SK-N-SH treated with all-trans-retinoic acid at 6 μM for 48 hours (cell line): ENCODE data around the gene ZEB1.

Experiments
- ARNTL ChIP-seq: fragments of 450-650 bp; formaldehyde crosslinking; IDR thresholded peaks from 2 replicates; pipeline ENCODE4 v1.5.0; 2020; ENCODE audit warnings: low read depth, mild to moderate bottlenecking, moderate library complexity, borderline replicate concordance
- CREB5 ChIP-seq: fragments of 250-450 bp; sonication (Bioruptor Pico); IDR thresholded peaks from 2 replicates; pipeline ENCODE4 v1.5.1; 2020; ENCODE audit warnings: low read depth, mild to moderate bottlenecking, moderate library complexity
- ESRRG ChIP-seq: fragments of 250-450 bp; sonication (Bioruptor Pico); IDR thresholded peaks from 2 replicates; pipeline ENCODE4 v1.6.1; 2021; ENCODE audit warnings: mild to moderate bottlenecking
- GLIS3 ChIP-seq: fragments of 250-450 bp; sonication (Bioruptor Pico); IDR thresholded peaks from 2 replicates; pipeline ENCODE4 v1.5.0; 2020; ENCODE audit warnings: mild to moderate bottlenecking, moderate library complexity
- OSR1 ChIP-seq: fragments of 250-450 bp; sonication (Bioruptor Pico); IDR thresholded peaks from 2 replicates; pipeline ENCODE4 v1.8.0; 2022; ENCODE audit warnings: moderate library complexity, mild to moderate bottlenecking, inconsistent platforms
- PPARA ChIP-seq: fragments of 250-450 bp; sonication (Bioruptor Pico); IDR thresholded peaks from 2 replicates; pipeline ENCODE4 v1.5.0; 2020; ENCODE audit warnings: mild to moderate bottlenecking, borderline replicate concordance
- TSHZ2 ChIP-seq: fragments of 250-450 bp; sonication (Bioruptor Pico); IDR thresholded peaks from 2 replicates; pipeline ENCODE4 v1.5.0; 2020; ENCODE audit warnings: mild to moderate bottlenecking, moderate library complexity
- ZC3H10 ChIP-seq: fragments of 250-450 bp; sonication (Bioruptor Pico); IDR thresholded peaks from 2 replicates; pipeline ENCODE4 v1.5.1; 2021; ENCODE audit warnings: mild to moderate bottlenecking, moderate library complexity
- ZFP3 ChIP-seq: fragments of 250-450 bp; sonication (Bioruptor Pico); IDR thresholded peaks from 2 replicates; pipeline ENCODE4 v1.5.0; 2020; ENCODE audit warnings: mild to moderate bottlenecking, moderate library complexity
- ZFP30 ChIP-seq: fragments of 450-650 bp; formaldehyde crosslinking; IDR thresholded peaks from 2 replicates; pipeline ENCODE4 v1.5.0; 2022; ENCODE audit warnings: mild to moderate bottlenecking, moderate library complexity
- ZNF8 ChIP-seq: fragments of 450-650 bp; formaldehyde crosslinking; IDR thresholded peaks from 2 replicates; pipeline ENCODE4 v1.5.0; 2020; ENCODE audit warnings: mild to moderate bottlenecking, moderate library complexity
- TF ChIP-seq, protein P1 (sequence below): fragments of 250-450 bp; sonication (Bioruptor Pico); IDR thresholded peaks from 2 replicates; pipeline ENCODE4 v1.8.0; 2020; ENCODE audit warnings: mild to moderate bottlenecking, moderate library complexity, borderline replicate concordance
- TF ChIP-seq, protein P2 (sequence below): fragments of 250-450 bp; sonication (Bioruptor Pico); IDR thresholded peaks from 2 replicates; pipeline ENCODE4 v1.8.0; 2021; ENCODE audit warnings: low read depth, mild to moderate bottlenecking, moderate library complexity, borderline replicate concordance

- TF ChIP-seq ESRRG (CRISPR knock-in tag) (no peak), ARNTL (CRISPR knock-in tag) (no peak), CREB5 (CRISPR knock-in tag) (no peak), ZC3H10 (CRISPR knock-in tag) (no peak), ZNF8 (CRISPR knock-in tag) (no peak), ZFP30 (CRISPR knock-in tag) (no peak), GLIS3 (CRISPR knock-in tag) (no peak), PPARA (no peak), TSHZ2 (CRISPR knock-in tag) (no peak), OSR1 (CRISPR knock-in tag) (no peak), ZFP3 (no peak)
- TF ChIP-seq, protein P1, sequence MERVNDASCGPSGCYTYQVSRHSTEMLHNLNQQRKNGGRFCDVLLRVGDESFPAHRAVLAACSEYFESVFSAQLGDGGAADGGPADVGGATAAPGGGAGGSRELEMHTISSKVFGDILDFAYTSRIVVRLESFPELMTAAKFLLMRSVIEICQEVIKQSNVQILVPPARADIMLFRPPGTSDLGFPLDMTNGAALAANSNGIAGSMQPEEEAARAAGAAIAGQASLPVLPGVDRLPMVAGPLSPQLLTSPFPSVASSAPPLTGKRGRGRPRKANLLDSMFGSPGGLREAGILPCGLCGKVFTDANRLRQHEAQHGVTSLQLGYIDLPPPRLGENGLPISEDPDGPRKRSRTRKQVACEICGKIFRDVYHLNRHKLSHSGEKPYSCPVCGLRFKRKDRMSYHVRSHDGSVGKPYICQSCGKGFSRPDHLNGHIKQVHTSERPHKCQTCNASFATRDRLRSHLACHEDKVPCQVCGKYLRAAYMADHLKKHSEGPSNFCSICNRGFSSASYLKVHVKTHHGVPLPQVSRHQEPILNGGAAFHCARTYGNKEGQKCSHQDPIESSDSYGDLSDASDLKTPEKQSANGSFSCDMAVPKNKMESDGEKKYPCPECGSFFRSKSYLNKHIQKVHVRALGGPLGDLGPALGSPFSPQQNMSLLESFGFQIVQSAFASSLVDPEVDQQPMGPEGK (CRISPR knock-in tag): no peak
- TF ChIP-seq, protein P2, sequence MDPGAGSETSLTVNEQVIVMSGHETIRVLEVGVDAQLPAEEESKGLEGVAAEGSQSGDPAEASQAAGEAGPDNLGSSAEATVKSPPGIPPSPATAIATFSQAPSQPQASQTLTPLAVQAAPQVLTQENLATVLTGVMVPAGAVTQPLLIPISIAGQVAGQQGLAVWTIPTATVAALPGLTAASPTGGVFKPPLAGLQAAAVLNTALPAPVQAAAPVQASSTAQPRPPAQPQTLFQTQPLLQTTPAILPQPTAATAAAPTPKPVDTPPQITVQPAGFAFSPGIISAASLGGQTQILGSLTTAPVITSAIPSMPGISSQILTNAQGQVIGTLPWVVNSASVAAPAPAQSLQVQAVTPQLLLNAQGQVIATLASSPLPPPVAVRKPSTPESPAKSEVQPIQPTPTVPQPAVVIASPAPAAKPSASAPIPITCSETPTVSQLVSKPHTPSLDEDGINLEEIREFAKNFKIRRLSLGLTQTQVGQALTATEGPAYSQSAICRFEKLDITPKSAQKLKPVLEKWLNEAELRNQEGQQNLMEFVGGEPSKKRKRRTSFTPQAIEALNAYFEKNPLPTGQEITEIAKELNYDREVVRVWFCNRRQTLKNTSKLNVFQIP: no peak
Observed at GRCh38 chr10:31318854-31319601, at the start of gene ZEB1.
